Right lobe of liver (tissue), 6 donors: Measurements from ENCODE around the gene PRM2. TPM values are rescaled to one million over a fixed set of nuclear protein-coding genes. Genes with fewer than 3 reads are reported as not detected.

Experiments used
- ATAC-seq, 4 donors: fragments of 200-7000 bp; cut with Tn5 transposase; one replicate each; pipeline ENCODE4 v1.9.1; 2020; ENCODE audit warnings: mild to moderate bottlenecking in 4 of 4, moderate library complexity in 4 of 4
- DNase-seq, 3 donors: peaks; one replicate each; pipeline ENCODE4 v3.0.0-alpha.2; 2020
- H3K27ac ChIP-seq, 3 donors: fragments of 200-600 bp; one replicate each; pipeline ENCODE4 v1.8.0; 2022
- H3K27me3 ChIP-seq, 2 donors: fragments of 200-600 bp; one replicate each; pipeline ENCODE4 v1.8.0; 2022
- H3K36me3 ChIP-seq, 4 donors: fragments of 200-600 bp; sonication (generic) in 1 of 4; one replicate each; pipeline versions ENCODE4 v1.5.1 to v1.8.0; 2017 to 2022; ENCODE audit warnings: control low read depth in 1 of 4
- H3K4me1 ChIP-seq, 4 donors: fragments of 200-600 bp; sonication (generic) in 1 of 4; one replicate each; pipeline versions ENCODE4 v1.5.1 to v1.8.0; 2017 to 2022; ENCODE audit warnings: control low read depth in 1 of 4
- H3K4me3 ChIP-seq, 3 donors: fragments of 200-600 bp; one replicate each; pipeline ENCODE4 v1.8.0; 2022
- H3K9me3 ChIP-seq, 4 donors: fragments of 200-600 bp; sonication (generic) in 1 of 4; one replicate each; pipeline versions ENCODE4 v1.5.1 to v1.8.0; 2017 to 2022; ENCODE audit warnings: control low read depth in 1 of 4
- POLR2A ChIP-seq: fragments of 450-650 bp; IDR thresholded peaks from one replicate; pipeline ENCODE4 v1.6.1; 2017; ENCODE audit warnings: antibody characterized with exemption, mild to moderate bottlenecking
- WGBS: methylation state at CpG from one replicate; pipeline ENCODE4 v1.1.6; 2018; ENCODE audit warnings: low coverage, low lambda C conversion rate; ENCODE audit not compliant: insufficient coverage; ENCODE audit errors: missing lambda C conversion rate; 5-methylcytosine and 5-hydroxymethylcytosine counted together
- intact Hi-C, 2 donors: fragments of 100-400 bp; cut with DNase I; formaldehyde crosslinking; loops; one replicate each; pipeline versions ENCODE4 v1.11.2 to v1.14.1; 2022
- total RNA-seq, 6 experiments: library from RNA; depleted of rRNA in 2 of 6; stranded (reverse); fragments of >200 nt in 2 of 6; fragmentation: NEBNext Ultra II Directional in 3 of 6; extraction: Animal tissue kit (Norgen Biotek cat#: 25700) in 3 of 6; gene quantifications; one replicate each; pipeline versions ENCODE4 v1.1.0 to v1.2.4, GENCODE V29; 2016 to 2023
- TF ChIP-seq, protein P1 (sequence below), 4 donors: fragments of 200-600 bp in 3 of 4; fragments of 450-650 bp in 1 of 4; IDR thresholded peaks; one replicate each; pipeline versions ENCODE4 v1.5.1 to v1.8.0; 2016 to 2022; ENCODE audit warnings: antibody characterized with exemption in 4 of 4, mild to moderate bottlenecking in 2 of 4
- donor health status: DM: no; HTN: yes; CAD: no.
- donor health status: DM: no; HTN: no; CAD: no.
- donor health status: DM: no; HTN: no; CAD: no.
- donor health status: DM: no; HTN: yes; CAD: no.
- donor health status: DM: no; HTN: yes; CAD: no.

The PRM2 gene
- total RNA-seq, 6 experiments from 2014 or later, result not detected

DNA sequence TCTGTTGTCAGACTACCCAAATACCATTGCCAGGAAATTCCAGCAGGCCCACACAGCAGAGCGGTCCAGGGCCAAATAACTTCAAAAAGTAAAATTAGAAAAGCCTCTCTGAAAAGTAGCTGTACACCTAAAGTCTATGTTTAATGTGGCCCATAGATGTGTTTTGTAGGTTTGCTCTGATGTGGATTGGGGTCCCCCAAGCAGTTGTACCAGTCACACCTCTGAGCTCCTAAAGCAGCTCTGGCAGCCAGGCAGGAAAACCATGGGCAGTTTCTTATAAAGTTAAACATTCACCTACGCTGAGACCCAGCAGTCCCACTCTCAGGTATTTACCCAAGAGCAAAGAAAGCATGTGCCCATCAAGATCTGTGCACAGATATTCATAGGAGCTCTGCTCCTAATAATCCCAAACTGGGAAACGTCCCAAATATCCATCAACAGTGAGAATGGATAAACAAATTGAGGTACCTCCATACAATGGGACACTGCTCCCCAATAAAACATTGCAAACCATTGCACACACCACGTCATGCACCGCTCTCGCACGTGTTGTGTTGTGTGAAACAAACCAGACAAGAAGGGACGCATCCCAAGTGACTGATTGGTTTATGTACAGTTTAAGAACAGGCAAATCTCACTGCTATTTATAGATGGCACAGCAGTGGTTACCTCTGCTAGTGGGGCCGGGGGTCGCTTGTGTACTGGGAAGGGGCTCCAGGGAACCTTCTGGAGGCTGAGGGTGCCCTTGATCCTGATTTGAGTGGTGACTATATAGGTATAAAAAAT lies 20.6 kb upstream of the PRM2 start:
- Histone ChIP-seq H3K27ac (peak overlapping the region in 1 of 3 donors; percentile 35), H3K9me3 (no peaks in the 10 kb centered on the region), H3K36me3 (no peaks in the 10 kb centered on the region), H3K27me3 (no peaks in the 10 kb centered on the region), H3K4me3 (peak overlapping the region in 1 of 3 donors; percentile 14), H3K4me1 (peaks cover 0 to 22% (median 4%) of the 10 kb centered on the region in 4 donors)
- peak; percentile 69 to 78 (median 72) for ATAC-seq
- WGBS, result 34% methylated on average over 9 of the region's 10 CpGs
- intact Hi-C loops, result no loop called here
- TF ChIP-seq, protein P1, sequence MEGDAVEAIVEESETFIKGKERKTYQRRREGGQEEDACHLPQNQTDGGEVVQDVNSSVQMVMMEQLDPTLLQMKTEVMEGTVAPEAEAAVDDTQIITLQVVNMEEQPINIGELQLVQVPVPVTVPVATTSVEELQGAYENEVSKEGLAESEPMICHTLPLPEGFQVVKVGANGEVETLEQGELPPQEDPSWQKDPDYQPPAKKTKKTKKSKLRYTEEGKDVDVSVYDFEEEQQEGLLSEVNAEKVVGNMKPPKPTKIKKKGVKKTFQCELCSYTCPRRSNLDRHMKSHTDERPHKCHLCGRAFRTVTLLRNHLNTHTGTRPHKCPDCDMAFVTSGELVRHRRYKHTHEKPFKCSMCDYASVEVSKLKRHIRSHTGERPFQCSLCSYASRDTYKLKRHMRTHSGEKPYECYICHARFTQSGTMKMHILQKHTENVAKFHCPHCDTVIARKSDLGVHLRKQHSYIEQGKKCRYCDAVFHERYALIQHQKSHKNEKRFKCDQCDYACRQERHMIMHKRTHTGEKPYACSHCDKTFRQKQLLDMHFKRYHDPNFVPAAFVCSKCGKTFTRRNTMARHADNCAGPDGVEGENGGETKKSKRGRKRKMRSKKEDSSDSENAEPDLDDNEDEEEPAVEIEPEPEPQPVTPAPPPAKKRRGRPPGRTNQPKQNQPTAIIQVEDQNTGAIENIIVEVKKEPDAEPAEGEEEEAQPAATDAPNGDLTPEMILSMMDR (IDR thresholded peaks at IDR 0.05), result no peak
- no peak for TF ChIP-seq POLR2A
- no peak for DNase-seq

- ATAC-seq, result no peak
- no peak for TF ChIP-seq POLR2A
- TF ChIP-seq, protein P1 (IDR thresholded peaks at IDR 0.05), result no peak
- DNase-seq, result no peak
- H3K4me3 ChIP-seq, result no peak overlapping the region
- H3K36me3 ChIP-seq, result no peaks in the 10 kb centered on the region
- 79% methylated on average over 3 of the region's 3 CpGs for WGBS
- H3K4me1 ChIP-seq, result peaks cover 0 to 22% (median 4%) of the 10 kb centered on the region in 4 donors
- intact Hi-C loops, result no loop called here
- no peaks in the 10 kb centered on the region for H3K27me3 ChIP-seq
- H3K27ac ChIP-seq, result peak overlapping the region in 1 of 3 donors; percentile 30
- no peaks in the 10 kb centered on the region for H3K9me3 ChIP-seq
Measured at GRCh38 chr16:11296351-11296705, 20.0 kb upstream of the PRM2 start.

GRCh38 chr16:11295672-11296071 lies 19.4 kb upstream of the PRM2 start:
- ATAC-seq, result no peak
- intact Hi-C loops, result no loop called here
- DNase-seq, result no peak
- H3K9me3 ChIP-seq, result no peaks in the 10 kb centered on the region
- 95% methylated on average over 4 of the region's 4 CpGs for WGBS
- no peak overlapping the region for H3K4me3 ChIP-seq
- no peaks in the 10 kb centered on the region for H3K27me3 ChIP-seq
- H3K36me3 ChIP-seq, result no peaks in the 10 kb centered on the region
- H3K4me1 ChIP-seq, result peaks cover 0 to 22% (median 4%) of the 10 kb centered on the region in 4 donors
- TF ChIP-seq, protein P1 (IDR thresholded peaks at IDR 0.05), result no peak
- TF ChIP-seq POLR2A, result no peak
- no peak overlapping the region for H3K27ac ChIP-seq

DNA sequence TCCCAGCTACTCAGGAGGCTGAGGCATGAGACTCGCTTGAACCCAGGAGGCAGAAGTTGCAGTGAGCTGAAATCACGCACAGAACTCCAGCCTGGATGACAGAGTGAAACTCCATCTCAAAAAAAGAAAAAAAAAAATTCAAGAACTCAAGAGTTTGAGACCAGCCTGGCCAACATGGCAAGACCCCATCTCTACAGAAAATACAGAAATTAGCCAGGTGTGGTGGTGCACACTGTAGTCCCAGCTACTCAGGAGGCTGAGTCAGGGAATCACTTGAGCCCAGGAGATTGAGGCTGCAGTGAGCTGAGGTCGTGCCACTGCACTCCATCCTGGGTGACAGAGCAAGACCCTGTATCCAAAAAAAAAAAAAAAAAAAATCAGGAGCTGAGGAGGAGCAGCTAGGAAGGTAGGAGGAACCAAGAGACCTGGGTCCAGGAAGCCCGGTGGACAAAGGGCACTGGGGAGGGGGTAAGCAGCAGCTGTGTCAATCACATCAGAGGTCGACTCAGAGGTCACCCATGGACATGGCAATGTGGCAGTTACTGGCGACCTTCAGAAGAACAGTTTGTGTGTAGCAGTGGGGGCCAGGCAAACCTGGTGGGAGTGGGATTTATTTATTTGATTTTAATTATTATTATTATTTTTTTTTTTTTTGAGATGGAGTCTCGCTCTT lies 15.9 kb upstream of the PRM2 start:
- no peak overlapping the region for H3K27ac ChIP-seq
- ATAC-seq (no peak), DNase-seq (no peak)
- H3K9me3 ChIP-seq, result no peaks in the 10 kb centered on the region
- no peak for TF ChIP-seq POLR2A
- TF ChIP-seq, protein P1 (IDR thresholded peaks at IDR 0.05), result no peak
- no peaks in the 10 kb centered on the region for H3K36me3 ChIP-seq
- no peak overlapping the region for H3K4me3 ChIP-seq
- no peaks in the 10 kb centered on the region for H3K27me3 ChIP-seq
- WGBS, result 72% methylated on average over 6 of the region's 7 CpGs
- peaks cover 0 to 11% (median under 1%) of the 10 kb centered on the region in 4 donors for H3K4me1 ChIP-seq
- intact Hi-C loops, result no loop called here
